ENCODE measurements around the gene RERE.
A peak's percentile ranks its signal among the peaks of the same experiment; 100 is the strongest.

Gene RERE

GRCh38 chr1:8363186-8363766, 454.2 kb downstream of the RERE start:
- no peak for DNase-seq (ENCODE audit: low spot score)

DNA sequence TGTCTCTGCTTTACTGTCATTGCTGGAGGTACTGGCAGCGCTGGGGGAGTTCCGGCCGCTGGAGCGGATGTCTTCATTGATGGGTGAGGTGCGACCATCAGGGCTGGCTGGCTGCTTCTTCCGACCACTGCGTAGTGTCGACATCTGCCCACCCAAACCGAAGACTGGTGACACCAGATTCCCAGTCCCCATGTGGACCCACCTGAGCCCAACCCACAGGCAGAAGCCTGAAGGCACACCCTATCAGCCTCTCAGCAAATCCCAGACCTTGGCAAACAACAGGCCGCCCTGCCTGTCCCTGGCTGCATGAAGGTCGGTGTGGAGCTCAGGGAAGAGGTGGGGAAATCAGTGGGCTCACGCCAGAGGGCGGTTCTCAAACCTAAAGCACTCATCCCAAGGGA, 454.7 kb downstream of the RERE start:
- no peak for DNase-seq (ENCODE audit: low spot score)

DNA sequence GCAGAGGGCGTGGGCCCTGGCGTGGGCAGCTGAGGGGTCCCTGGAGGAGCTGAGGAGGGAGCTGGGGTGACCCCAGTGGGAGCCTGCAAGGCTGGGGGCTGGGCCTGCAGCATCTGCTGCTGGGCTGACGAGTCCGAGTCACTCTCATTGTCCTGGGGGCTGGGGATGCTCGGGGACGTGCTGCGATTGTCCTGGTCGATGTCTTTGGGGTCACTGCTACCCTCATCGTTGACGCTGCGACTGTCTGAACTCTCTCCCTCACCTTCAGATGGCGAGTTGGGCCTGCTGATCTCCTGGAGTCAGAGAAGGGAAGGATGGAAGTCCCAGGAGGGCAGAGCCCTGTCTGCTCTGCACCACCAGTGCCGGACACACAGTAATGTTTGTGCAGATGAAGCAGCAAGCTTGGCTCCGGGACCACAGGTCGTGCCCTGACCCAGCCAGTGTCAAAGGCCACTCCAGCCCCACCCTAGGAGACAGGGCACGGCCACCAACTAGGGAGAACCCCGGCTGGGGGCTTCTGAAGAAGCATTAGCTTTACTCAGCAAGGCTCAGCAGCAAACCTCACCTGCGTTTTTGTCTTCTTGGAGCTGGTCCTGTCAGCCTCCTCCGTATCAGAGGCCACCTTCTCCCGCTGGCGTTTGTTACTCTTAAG, 456.1 kb downstream of the RERE start:
- DNase-seq (ENCODE audit: low spot score) = no peak

DNA sequence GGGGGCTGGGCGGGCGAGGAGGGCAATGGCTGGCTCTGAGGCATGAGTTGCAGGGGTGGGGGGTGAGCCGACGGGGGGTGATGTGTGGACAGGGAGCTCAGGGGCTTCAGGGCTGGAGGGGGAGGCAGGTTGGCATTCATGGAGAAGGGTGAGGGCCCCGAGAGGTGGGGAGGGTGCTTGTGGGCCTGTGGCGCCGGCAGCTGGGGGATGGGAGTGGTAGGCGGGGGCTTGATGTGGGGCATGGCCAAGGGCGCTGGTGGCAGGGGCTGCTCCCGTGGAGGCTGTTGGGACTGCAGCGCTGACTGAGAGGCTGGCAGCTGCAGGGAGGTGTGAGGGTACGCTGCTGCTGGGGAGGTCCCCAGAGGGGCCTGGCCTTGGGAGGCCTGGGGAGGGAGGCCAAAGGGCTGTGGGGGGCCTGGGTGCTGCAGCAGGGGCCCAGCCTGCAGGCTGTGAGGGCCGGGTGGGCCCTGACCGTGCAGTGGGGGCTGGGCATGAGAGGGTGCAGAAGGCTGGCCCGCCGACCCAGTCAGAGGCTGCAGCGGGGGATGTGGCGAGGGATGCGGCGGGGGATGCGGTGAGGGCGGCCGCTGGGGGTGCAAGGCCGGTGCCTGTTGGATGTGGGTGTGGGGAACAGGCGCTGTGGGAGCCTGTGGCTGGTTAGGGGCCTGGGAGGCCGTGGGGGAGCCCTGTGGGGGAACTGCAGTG, 456.8 kb downstream of the RERE start:
- no peak for DNase-seq (ENCODE audit: low spot score)

- DNase-seq (ENCODE audit: low spot score) = no peak
Observed at GRCh38 chr1:8359617-8360481, 457.6 kb downstream of the RERE start.

DNA sequence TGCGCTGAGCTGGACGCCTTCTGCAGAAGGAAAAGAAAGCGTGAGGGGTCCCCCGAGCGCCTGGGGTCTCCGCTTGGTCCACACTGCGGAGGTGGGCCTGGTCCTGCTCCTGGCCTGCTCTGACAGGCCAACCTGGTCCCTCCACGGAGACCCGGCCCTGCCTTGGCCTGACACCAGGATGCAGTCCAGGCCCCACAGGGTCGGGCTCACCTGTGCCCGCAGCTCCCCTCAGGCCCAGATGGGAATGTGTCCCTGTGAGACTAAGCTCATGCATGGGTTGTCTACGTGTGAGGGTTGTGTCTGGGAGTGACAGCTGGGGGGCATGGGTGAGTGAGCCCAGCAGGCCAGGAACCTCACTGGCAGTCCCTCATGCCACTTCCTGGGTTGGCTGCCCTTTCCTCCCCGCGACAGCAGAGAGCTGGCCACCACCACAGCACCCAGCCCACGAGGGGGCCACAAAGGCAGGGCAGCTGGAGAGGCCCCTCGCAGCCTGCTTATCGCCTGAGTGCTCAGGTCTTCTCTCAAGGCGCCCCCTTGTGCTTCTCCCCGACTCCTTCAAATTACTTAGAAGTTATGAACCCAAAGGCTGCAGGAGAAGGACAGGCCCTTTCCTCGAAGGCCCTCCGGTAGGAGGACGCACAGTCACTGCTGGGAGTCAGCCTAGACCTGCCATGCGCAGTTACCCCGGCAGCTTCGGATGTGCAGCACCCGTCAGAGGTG, 458.4 kb downstream of the RERE start:
- no peak for DNase-seq (ENCODE audit: low spot score)

- DNase-seq (ENCODE audit: low spot score) = no peak
Observed at GRCh38 chr1:8358241-8358896, 459.1 kb downstream of the RERE start.

GRCh38 chr1:8357329-8358101, 459.9 kb downstream of the RERE start:
- DNase-seq (ENCODE audit: low spot score) = no peak

DNA sequence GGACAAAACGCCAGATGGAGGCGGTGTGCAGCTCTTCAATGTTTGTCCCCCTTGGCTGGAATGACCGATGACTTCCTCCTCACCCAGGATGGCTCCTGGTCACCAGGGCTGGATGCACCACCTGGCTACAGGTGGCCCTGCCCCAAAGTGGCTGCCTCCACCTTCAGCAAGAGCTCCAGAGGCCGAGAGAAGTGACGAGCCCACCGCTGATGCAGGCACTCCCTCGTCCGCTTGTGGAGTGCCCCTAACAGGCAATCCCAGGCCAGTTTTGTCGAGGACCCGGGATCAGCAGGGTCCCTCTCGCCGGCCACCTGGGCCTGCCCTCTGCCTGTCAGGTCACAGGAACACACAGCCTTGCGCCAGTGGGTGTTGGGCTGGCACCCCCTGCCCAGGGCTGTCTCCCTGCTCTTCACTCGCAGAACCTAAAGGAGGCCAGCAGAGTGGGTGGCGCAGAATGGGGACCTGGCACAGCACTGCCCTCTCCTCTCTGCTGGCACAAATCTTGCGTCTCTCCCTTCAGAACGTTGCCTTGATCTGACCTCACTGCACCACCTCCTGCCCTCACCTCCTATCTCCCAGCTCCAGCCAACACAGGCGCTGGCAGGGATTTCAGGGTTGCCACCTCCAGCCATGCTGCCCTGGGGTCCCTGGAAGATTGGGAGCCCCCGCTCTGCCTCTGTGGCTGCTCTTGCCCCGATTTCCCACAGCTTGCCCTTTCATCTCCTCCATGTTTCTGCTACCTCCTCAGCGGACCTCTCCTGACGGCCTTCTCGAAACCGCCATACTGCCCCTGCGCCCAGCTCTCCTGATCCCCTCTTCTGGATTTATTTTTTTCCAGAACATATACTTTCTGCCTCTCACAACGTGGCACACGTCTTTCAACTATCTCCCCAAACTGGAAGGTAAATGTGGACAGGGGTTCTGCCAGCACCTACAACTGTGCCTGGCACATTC, 460.9 kb downstream of the RERE start:
- no peak for DNase-seq (ENCODE audit: low spot score)

- DNase-seq (ENCODE audit: low spot score) = no peak
Observed at GRCh38 chr1:8355439-8356255, 461.8 kb downstream of the RERE start.

DNA sequence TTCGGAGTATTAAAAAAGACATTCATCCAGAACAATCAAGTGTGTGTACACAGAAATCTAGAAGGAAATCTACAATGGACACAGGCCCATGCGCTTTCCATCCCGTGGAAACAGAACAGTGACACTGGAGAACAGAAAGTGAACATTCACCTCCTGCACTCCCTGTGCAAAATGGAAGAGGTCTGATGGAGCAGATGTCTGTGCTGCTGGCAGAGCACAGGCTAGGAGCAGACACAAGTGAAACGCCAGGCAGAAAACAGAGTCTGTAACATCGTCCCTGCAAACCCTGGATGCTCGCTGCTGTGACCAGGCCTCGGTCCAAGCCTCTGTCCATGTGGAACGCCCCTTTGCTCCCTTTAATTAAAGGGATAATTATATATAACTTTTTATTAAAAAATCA, 463.4 kb downstream of the RERE start:
- no peak for DNase-seq (ENCODE audit: low spot score)

- DNase-seq (ENCODE audit: low spot score) = no peak
Observed at GRCh38 chr1:8352886-8353785, 464.3 kb downstream of the RERE start.

DNA sequence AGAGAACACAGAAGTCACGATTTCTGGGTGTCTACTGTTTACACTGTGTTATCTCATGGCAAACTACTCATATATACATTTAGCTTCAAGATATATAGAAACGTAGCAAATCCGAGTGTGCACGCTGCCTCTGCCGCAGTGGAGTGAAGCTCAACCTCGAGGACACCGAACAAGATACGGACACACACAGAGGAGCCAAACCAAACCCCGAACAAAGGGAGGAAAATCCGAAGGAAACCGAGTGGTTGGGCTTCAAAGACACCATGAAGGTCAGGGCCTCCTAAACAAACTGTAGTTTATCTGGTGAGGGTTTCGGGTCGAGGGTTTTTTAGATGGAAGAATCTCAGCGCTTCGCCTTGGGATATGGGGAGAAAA, 465.0 kb downstream of the RERE start:
- no peak for DNase-seq (ENCODE audit: low spot score)

- DNase-seq (ENCODE audit: low spot score) = peak; percentile 80
Observed at GRCh38 chr1:8351693-8352470, 465.6 kb downstream of the RERE start.

GRCh38 chr1:8350914-8351684, 466.3 kb downstream of the RERE start:
- no peak for DNase-seq (ENCODE audit: low spot score)

- no peak for DNase-seq (ENCODE audit: low spot score)
Observed at GRCh38 chr1:8349961-8350360, 467.5 kb downstream of the RERE start.
